ENCODE data around the gene LTK.
"Not testable (repeated sequence)": the region's sequence is repeated elsewhere in the genome, so short reads cannot be mapped to it uniquely, and the experiment has no call there.

Gene LTK

GRCh38 chr15:41480396-41481140 is 33.1 kb downstream of the LTK start:
- Histone ChIP-seq H3K9me3 (ENCODE audit: control insufficient read depth in 2 of 2, low read length in 2 of 2) (no peaks in the 10 kb centered on the region), H3K27me3 (ENCODE audit: control insufficient read depth in 2 of 2, insufficient read depth in 2 of 2, low read length in 2 of 2) (no peaks in the 10 kb centered on the region), H3K4me1 (ENCODE audit: control insufficient read depth in 2 of 2, insufficient read depth in 2 of 2, low read length in 2 of 2) (peaks cover 23 to 33% of the 10 kb centered on the region in 2 donors), H3K27ac (ENCODE audit: low read depth in 2 of 2, low read length in 2 of 2) (no peak overlapping the region), H3K36me3 (ENCODE audit: control insufficient read depth in 2 of 2, insufficient read depth in 2 of 2, low read length in 2 of 2) (peaks cover 31 to 53% of the 10 kb centered on the region in 2 donors), H3K9ac (ENCODE audit: low read depth in 1 of 2, low read length in 2 of 2) (no peak overlapping the region), H3K4me3 (ENCODE audit: low read length in 2 of 2) (no peak overlapping the region)

DNA sequence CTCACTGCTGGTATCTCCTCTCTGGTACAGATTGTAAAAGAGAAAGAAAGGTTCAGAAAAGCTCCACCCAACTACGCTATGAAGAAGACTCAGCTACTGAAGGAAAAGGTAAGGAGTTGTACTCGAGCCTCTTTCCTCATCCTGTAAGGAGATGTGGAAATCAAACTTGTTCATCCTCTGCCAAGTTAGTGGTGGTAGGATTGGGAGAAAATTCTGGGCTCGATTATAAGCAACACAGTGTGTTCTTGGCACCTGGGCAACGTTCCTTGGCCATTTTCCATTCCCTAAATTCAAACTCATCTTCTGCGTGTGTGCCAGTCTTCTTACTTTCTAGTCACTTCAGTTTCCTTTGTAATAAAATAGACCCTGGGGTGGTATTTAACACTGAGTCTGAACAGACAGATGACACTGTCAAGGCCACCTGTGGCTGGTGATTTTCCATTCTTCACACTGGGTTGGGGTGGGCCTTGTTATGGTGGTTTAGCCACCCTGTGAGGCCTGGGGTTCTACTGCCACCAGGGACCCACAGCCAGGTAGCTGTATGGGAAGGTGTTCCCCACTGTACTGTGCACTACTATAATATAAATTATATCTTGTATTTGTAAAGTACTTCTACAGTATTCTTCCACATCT is 37.1 kb downstream of the LTK start:
- H3K9ac ChIP-seq (ENCODE audit: low read depth in 1 of 2, low read length in 2 of 2) = no peak overlapping the region
- no peaks in the 10 kb centered on the region for H3K27me3 ChIP-seq (ENCODE audit: control insufficient read depth in 2 of 2, insufficient read depth in 2 of 2, low read length in 2 of 2)
- H3K27ac ChIP-seq (ENCODE audit: low read depth in 2 of 2, low read length in 2 of 2) = no peak overlapping the region

DNA sequence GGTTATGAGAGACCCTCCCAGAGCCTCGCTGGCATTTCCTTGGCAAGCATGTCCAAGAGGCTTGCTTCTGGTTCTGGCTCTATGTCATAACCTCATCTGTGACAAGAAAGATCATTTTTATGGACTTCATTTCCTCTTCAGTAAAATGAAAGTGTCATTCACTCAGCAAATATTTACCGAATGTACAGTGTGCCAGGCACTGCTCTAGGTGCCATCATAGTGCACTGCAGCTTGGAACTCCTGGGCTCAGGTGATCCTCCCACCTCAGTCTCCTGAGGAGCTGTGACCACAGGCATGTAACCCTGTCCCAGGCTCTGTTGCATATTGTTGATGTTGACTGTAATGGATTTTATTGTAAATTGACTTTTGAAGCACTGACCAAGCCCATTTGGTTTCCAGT is 38.7 kb downstream of the LTK start:
- H3K4me3 ChIP-seq (ENCODE audit: low read length in 2 of 2) = peak overlapping the region in 1 of 2 donors; percentile 34
- H3K27ac ChIP-seq (ENCODE audit: low read depth in 2 of 2, low read length in 2 of 2) = peak overlapping the region; percentile 78 to 86
- H3K9ac ChIP-seq (ENCODE audit: low read depth in 1 of 2, low read length in 2 of 2) = peak overlapping the region in 1 of 2 donors; percentile 14
- H3K27me3 ChIP-seq (ENCODE audit: control insufficient read depth in 2 of 2, insufficient read depth in 2 of 2, low read length in 2 of 2) = no peaks in the 10 kb centered on the region
- H3K36me3 ChIP-seq (ENCODE audit: control insufficient read depth in 2 of 2, insufficient read depth in 2 of 2, low read length in 2 of 2) = peaks cover 48 to 61% of the 10 kb centered on the region in 2 donors
- H3K4me1 ChIP-seq (ENCODE audit: control insufficient read depth in 2 of 2, insufficient read depth in 2 of 2, low read length in 2 of 2) = peaks cover 10 to 17% of the 10 kb centered on the region in 2 donors
- H3K9me3 ChIP-seq (ENCODE audit: control insufficient read depth in 2 of 2, low read length in 2 of 2) = no peaks in the 10 kb centered on the region

More for the DNA sequence above, 37.1 kb downstream of the LTK start:
- H3K4me3 ChIP-seq (ENCODE audit: low read length in 2 of 2) = no peak overlapping the region
- H3K9me3 ChIP-seq (ENCODE audit: control insufficient read depth in 2 of 2, low read length in 2 of 2) = no peaks in the 10 kb centered on the region
- peaks cover 19 to 31% of the 10 kb centered on the region in 2 donors for H3K4me1 ChIP-seq (ENCODE audit: control insufficient read depth in 2 of 2, insufficient read depth in 2 of 2, low read length in 2 of 2)
- H3K36me3 ChIP-seq (ENCODE audit: control insufficient read depth in 2 of 2, insufficient read depth in 2 of 2, low read length in 2 of 2) = peaks cover 35 to 64% of the 10 kb centered on the region in 2 donors

- no peaks in the 10 kb centered on the region for H3K9me3 ChIP-seq (ENCODE audit: control insufficient read depth in 2 of 2, low read length in 2 of 2)
- H3K9ac ChIP-seq (ENCODE audit: low read depth in 1 of 2, low read length in 2 of 2) = peak overlapping the region in 1 of 2 donors; percentile 40
- peak overlapping the region in 1 of 2 donors; percentile 34 for H3K4me3 ChIP-seq (ENCODE audit: low read length in 2 of 2)
- peak overlapping the region; percentile 78 to 86 for H3K27ac ChIP-seq (ENCODE audit: low read depth in 2 of 2, low read length in 2 of 2)
- H3K36me3 ChIP-seq (ENCODE audit: control insufficient read depth in 2 of 2, insufficient read depth in 2 of 2, low read length in 2 of 2) = peaks cover 50 to 61% of the 10 kb centered on the region in 2 donors
- H3K27me3 ChIP-seq (ENCODE audit: control insufficient read depth in 2 of 2, insufficient read depth in 2 of 2, low read length in 2 of 2) = no peaks in the 10 kb centered on the region
- peaks cover 10 to 17% of the 10 kb centered on the region in 2 donors for H3K4me1 ChIP-seq (ENCODE audit: control insufficient read depth in 2 of 2, insufficient read depth in 2 of 2, low read length in 2 of 2)
Observed at GRCh38 chr15:41474436-41474835, 39.2 kb downstream of the LTK start.

- Histone ChIP-seq H3K9me3 (ENCODE audit: control insufficient read depth in 2 of 2, low read length in 2 of 2) (no peaks in the 10 kb centered on the region), H3K9ac (ENCODE audit: low read depth in 1 of 2, low read length in 2 of 2) (no peak overlapping the region), H3K36me3 (ENCODE audit: control insufficient read depth in 2 of 2, insufficient read depth in 2 of 2, low read length in 2 of 2) (peaks cover 42 to 52% of the 10 kb centered on the region in 2 donors), H3K27me3 (ENCODE audit: control insufficient read depth in 2 of 2, insufficient read depth in 2 of 2, low read length in 2 of 2) (no peaks in the 10 kb centered on the region), H3K4me3 (ENCODE audit: low read length in 2 of 2) (no peak overlapping the region), H3K27ac (ENCODE audit: low read depth in 2 of 2, low read length in 2 of 2) (no peak overlapping the region), H3K4me1 (ENCODE audit: control insufficient read depth in 2 of 2, insufficient read depth in 2 of 2, low read length in 2 of 2) (peaks cover 10 to 17% of the 10 kb centered on the region in 2 donors)
Observed at GRCh38 chr15:41473418-41473817, 40.2 kb downstream of the LTK start.

DNA sequence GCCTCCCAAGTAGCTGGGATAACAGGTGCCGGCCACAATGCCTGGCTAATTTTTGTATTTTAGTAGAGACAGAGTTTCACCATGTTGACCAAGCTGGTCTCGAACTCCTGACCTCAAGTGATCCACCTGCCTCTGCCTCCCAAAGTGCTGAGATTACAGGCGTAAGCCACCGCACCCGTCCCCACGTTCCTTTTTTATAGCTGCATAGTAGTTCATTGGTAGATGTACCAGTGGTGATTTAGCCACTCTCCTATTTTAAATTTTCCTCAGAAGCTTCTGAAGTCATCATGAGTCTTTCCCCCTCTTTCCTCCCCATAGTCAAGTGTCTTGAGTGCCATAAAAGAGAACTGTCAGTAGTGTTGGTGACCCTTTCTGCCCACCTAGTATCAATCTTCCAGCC is 44.0 kb downstream of the LTK start:
- not testable (repeated sequence) for H3K9me3 ChIP-seq (ENCODE audit: control insufficient read depth in 2 of 2, low read length in 2 of 2); H3K9ac ChIP-seq (ENCODE audit: low read depth in 1 of 2, low read length in 2 of 2); H3K4me1 ChIP-seq (ENCODE audit: control insufficient read depth in 2 of 2, insufficient read depth in 2 of 2, low read length in 2 of 2); H3K4me3 ChIP-seq (ENCODE audit: low read length in 2 of 2); H3K27ac ChIP-seq (ENCODE audit: low read depth in 2 of 2, low read length in 2 of 2); H3K27me3 ChIP-seq (ENCODE audit: control insufficient read depth in 2 of 2, insufficient read depth in 2 of 2, low read length in 2 of 2)
- H3K36me3 ChIP-seq (ENCODE audit: control insufficient read depth in 2 of 2, insufficient read depth in 2 of 2, low read length in 2 of 2) = peaks cover 24 to 32% of the 10 kb centered on the region in 2 donors

- no peaks in the 10 kb centered on the region for H3K9me3 ChIP-seq (ENCODE audit: control insufficient read depth in 2 of 2, low read length in 2 of 2)
- H3K27me3 ChIP-seq (ENCODE audit: control insufficient read depth in 2 of 2, insufficient read depth in 2 of 2, low read length in 2 of 2) = no peaks in the 10 kb centered on the region
- H3K36me3 ChIP-seq (ENCODE audit: control insufficient read depth in 2 of 2, insufficient read depth in 2 of 2, low read length in 2 of 2) = peaks cover 21 to 30% of the 10 kb centered on the region in 2 donors
- no peaks in the 10 kb centered on the region for H3K4me1 ChIP-seq (ENCODE audit: control insufficient read depth in 2 of 2, insufficient read depth in 2 of 2, low read length in 2 of 2)
- no peak overlapping the region for H3K4me3 ChIP-seq (ENCODE audit: low read length in 2 of 2)
- H3K9ac ChIP-seq (ENCODE audit: low read depth in 1 of 2, low read length in 2 of 2) = no peak overlapping the region
- H3K27ac ChIP-seq (ENCODE audit: low read depth in 2 of 2, low read length in 2 of 2) = no peak overlapping the region
Observed at GRCh38 chr15:41466711-41467110, 46.9 kb downstream of the LTK start.

DNA sequence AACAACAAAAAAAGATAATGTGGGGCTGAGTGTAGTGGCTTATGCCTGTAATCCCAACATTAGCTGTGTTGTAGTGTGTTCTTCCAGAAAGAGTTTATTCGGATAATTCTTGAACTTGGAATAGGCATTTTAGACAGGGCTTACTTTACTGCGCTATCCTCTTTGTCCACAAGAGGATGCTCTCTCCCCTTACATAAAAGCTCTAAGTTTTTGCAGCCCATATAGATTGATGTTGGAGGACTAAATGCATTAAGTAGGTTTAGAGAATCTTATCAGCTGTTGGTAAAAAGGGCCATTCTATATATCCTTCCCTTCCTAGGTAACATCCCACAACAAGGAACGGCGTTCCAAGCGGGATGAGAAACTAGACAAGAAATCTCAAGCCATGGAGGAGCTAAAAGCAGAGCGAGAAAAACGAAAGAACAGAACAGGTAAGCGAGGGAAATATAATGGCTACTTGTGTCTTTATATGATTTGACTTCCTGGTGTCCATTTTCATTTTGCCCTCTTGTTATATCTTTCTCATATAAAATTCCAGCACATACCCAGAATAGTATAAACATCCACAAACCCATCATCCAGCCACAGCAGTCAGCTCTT is 47.7 kb downstream of the LTK start:
- Histone ChIP-seq H3K36me3 (ENCODE audit: control insufficient read depth in 2 of 2, insufficient read depth in 2 of 2, low read length in 2 of 2) (peaks cover 14 to 26% of the 10 kb centered on the region in 2 donors), H3K9me3 (ENCODE audit: control insufficient read depth in 2 of 2, low read length in 2 of 2) (no peaks in the 10 kb centered on the region), H3K4me3 (ENCODE audit: low read length in 2 of 2) (no peak overlapping the region), H3K4me1 (ENCODE audit: control insufficient read depth in 2 of 2, insufficient read depth in 2 of 2, low read length in 2 of 2) (no peaks in the 10 kb centered on the region), H3K27me3 (ENCODE audit: control insufficient read depth in 2 of 2, insufficient read depth in 2 of 2, low read length in 2 of 2) (no peaks in the 10 kb centered on the region), H3K9ac (ENCODE audit: low read depth in 1 of 2, low read length in 2 of 2) (no peak overlapping the region), H3K27ac (ENCODE audit: low read depth in 2 of 2, low read length in 2 of 2) (no peak overlapping the region)

GRCh38 chr15:41464889-41465580 is 48.6 kb downstream of the LTK start:
- H3K9ac ChIP-seq (ENCODE audit: low read depth in 1 of 2, low read length in 2 of 2) = no peak overlapping the region
- no peaks in the 10 kb centered on the region for H3K27me3 ChIP-seq (ENCODE audit: control insufficient read depth in 2 of 2, insufficient read depth in 2 of 2, low read length in 2 of 2)
- no peak overlapping the region for H3K4me3 ChIP-seq (ENCODE audit: low read length in 2 of 2)
- no peaks in the 10 kb centered on the region for H3K9me3 ChIP-seq (ENCODE audit: control insufficient read depth in 2 of 2, low read length in 2 of 2)
- peaks cover 8 to 20% of the 10 kb centered on the region in 2 donors for H3K36me3 ChIP-seq (ENCODE audit: control insufficient read depth in 2 of 2, insufficient read depth in 2 of 2, low read length in 2 of 2)
- H3K4me1 ChIP-seq (ENCODE audit: control insufficient read depth in 2 of 2, insufficient read depth in 2 of 2, low read length in 2 of 2) = no peaks in the 10 kb centered on the region
- no peak overlapping the region for H3K27ac ChIP-seq (ENCODE audit: low read depth in 2 of 2, low read length in 2 of 2)

Measured in mucosa of rectum (tissue), 2 donors.